H1 (cell line): ENCODE measurements around the gene TRAPPC2B. TPM values are rescaled to one million over a fixed set of nuclear protein-coding genes. Genes with fewer than 3 reads are reported as not detected.

Experiments
- CTCF ChIA-PET: fragments of 300-600 bp; sonication (Branson Sonifier 250); formaldehyde crosslinking; loops from one replicate; lab custom pipeline; 2021; ENCODE audit not compliant: partially characterized antibody; lab: Charles Lee
- POLR2A ChIA-PET: fragments of 300-600 bp; sonication (Branson Sonifier 250); formaldehyde crosslinking; loops from one replicate; lab custom pipeline; 2021; ENCODE audit warnings: inconsistent platforms; ENCODE audit not compliant: partially characterized antibody; lab: Charles Lee
- DNase-seq, 2 experiments: peaks; one replicate each; pipeline versions ENCODE4 v3.0.0 to v3.0.0-alpha.2; 2010 to 2022; ENCODE audit warnings: low spot score in 2 of 2, low read depth in 1 of 2, mixed read lengths in 1 of 2
- FAIRE-seq: peaks from 2 replicates; lab custom pipeline; 2011; peaks lifted over from hg19 to GRCh38; lab: Jason Lieb, UNC
- H2AFZ ChIP-seq: 2 replicates; pipeline ENCODE4 v1.8.1; 2012; ENCODE audit warnings: low read length, inconsistent platforms
- H2AK5ac ChIP-seq: 2 replicates; pipeline ENCODE4 v1.6.1; 2013; ENCODE audit warnings: low read depth, low read length
- H2BK120ac ChIP-seq: replicated peaks from 2 replicates; pipeline ENCODE3; 2013; ENCODE audit warnings: low read depth, low read length, inconsistent platforms
- H2BK12ac ChIP-seq: 2 replicates; pipeline ENCODE4 v1.6.1; 2013; ENCODE audit warnings: low read depth, low read length
- H2BK15ac ChIP-seq: 2 replicates; pipeline ENCODE4 v1.6.1; 2013; ENCODE audit warnings: low read length
- H2BK20ac ChIP-seq: 2 replicates; pipeline ENCODE4 v1.6.1; 2013; ENCODE audit warnings: low read length
- H2BK5ac ChIP-seq: 2 replicates; pipeline ENCODE4 v1.6.1; 2013; ENCODE audit warnings: low read depth, low read length
- H3K14ac ChIP-seq: 2 replicates; pipeline ENCODE4 v1.6.1; 2013; ENCODE audit warnings: inconsistent platforms; ENCODE audit not compliant: insufficient read length
- H3K18ac ChIP-seq: 2 replicates; pipeline ENCODE4 v1.6.1; 2013; ENCODE audit warnings: low read length; ENCODE audit errors: extremely low read depth
- H3K23ac ChIP-seq: 2 replicates; pipeline ENCODE4 v1.6.1; 2013; ENCODE audit warnings: inconsistent platforms; ENCODE audit not compliant: insufficient read length
- H3K23me2 ChIP-seq: 2 replicates; pipeline ENCODE4 v1.6.1; 2013; ENCODE audit warnings: low read depth, low read length
- H3K27ac ChIP-seq: 2 replicates; pipeline ENCODE4 v1.6.1; 2011; ENCODE audit warnings: low read depth, low read length, inconsistent platforms
- H3K27me3 ChIP-seq, 4 experiments: replicated peaks in 1 of 4; 1 replicate in 1 of 4; 2 replicates in 3 of 4; pipeline versions ENCODE4 v1.6.1 to v1.8.1; 2011 to 2013; ENCODE audit warnings: low read length in 3 of 4, mild to moderate bottlenecking in 3 of 4, inconsistent platforms in 2 of 4, mixed read lengths in 2 of 4, moderate library complexity in 1 of 4; ENCODE audit not compliant: control insufficient read depth in 3 of 4, insufficient read depth in 3 of 4; ENCODE audit errors: extremely low read depth in 1 of 4
- H3K36me3 ChIP-seq, 4 experiments: 2 replicates each; pipeline versions ENCODE4 v1.6.1 to v1.8.1; 2011 to 2013; ENCODE audit warnings: mild to moderate bottlenecking in 4 of 4, low read length in 3 of 4, moderate library complexity in 2 of 4, control low read depth in 1 of 4, inconsistent platforms in 1 of 4; ENCODE audit not compliant: insufficient read depth in 4 of 4, control insufficient read depth in 2 of 4
- H3K4ac ChIP-seq: replicated peaks from 2 replicates; pipeline ENCODE3; 2013; ENCODE audit warnings: low read length, low read depth, mixed read lengths, inconsistent platforms; ENCODE audit not compliant: insufficient read length
- H3K4me1 ChIP-seq, 4 experiments: replicated peaks in 1 of 4; 1 replicate in 1 of 4; 2 replicates in 3 of 4; pipeline versions ENCODE4 v1.6.1 to v1.8.1; 2011 to 2013; ENCODE audit warnings: low read length in 3 of 4, inconsistent platforms in 2 of 4, mixed read lengths in 1 of 4; ENCODE audit not compliant: insufficient read depth in 4 of 4, control insufficient read depth in 3 of 4
- H3K4me2 ChIP-seq, 2 experiments: 2 replicates each; pipeline versions ENCODE4 v1.6.1 to v1.8.1; 2011 to 2013; ENCODE audit warnings: low read depth in 2 of 2, low read length in 2 of 2, control low read depth in 1 of 2, inconsistent platforms in 1 of 2, mild to moderate bottlenecking in 1 of 2; ENCODE audit not compliant: insufficient read depth in 1 of 2
- H3K4me3 ChIP-seq, 4 experiments: fragments of 200-600, 300-600 bp in 1 of 4; sonication (generic), shearing (Covaris generic), sonication (Bioruptor Twin) in 1 of 4; 2 replicates each; pipeline versions ENCODE4 v1.5.1 to v1.8.1; 2011 to 2016; ENCODE audit warnings: low read length in 4 of 4, low read depth in 3 of 4, control low read depth in 2 of 4, inconsistent platforms in 2 of 4, mild to moderate bottlenecking in 2 of 4, mixed read lengths in 1 of 4, moderate library complexity in 1 of 4; ENCODE audit not compliant: insufficient read depth in 2 of 4; ENCODE audit errors: extremely low read depth in 1 of 4
- H3K56ac ChIP-seq: replicated peaks from 2 replicates; pipeline ENCODE3; 2013; ENCODE audit warnings: low read depth, mild to moderate bottlenecking, mixed read lengths, low read length, inconsistent platforms; ENCODE audit not compliant: insufficient read length
- H3K79me1 ChIP-seq: 2 replicates; pipeline ENCODE4 v1.6.1; 2013; ENCODE audit warnings: low read depth, low read length, control low read depth
- H3K79me2 ChIP-seq, 2 experiments: 2 replicates each; pipeline versions ENCODE4 v1.6.1 to v1.8.1; 2012 to 2013; ENCODE audit warnings: low read length in 2 of 2, mild to moderate bottlenecking in 2 of 2, inconsistent platforms in 1 of 2; ENCODE audit not compliant: insufficient read depth in 2 of 2, control insufficient read depth in 1 of 2
- H3K9ac ChIP-seq, 4 experiments: replicated peaks in 1 of 4; 1 replicate in 1 of 4; 2 replicates in 3 of 4; pipeline versions ENCODE4 v1.6.1 to v1.8.1; 2011 to 2013; ENCODE audit warnings: low read depth in 3 of 4, low read length in 3 of 4, control low read depth in 2 of 4, mild to moderate bottlenecking in 2 of 4, moderate library complexity in 2 of 4, inconsistent platforms in 1 of 4; ENCODE audit errors: extremely low read depth in 1 of 4
- H3K9me3 ChIP-seq, 2 experiments: 2 replicates each; pipeline versions ENCODE4 v1.6.1 to v1.8.1; 2012 to 2013; ENCODE audit warnings: mild to moderate bottlenecking in 2 of 2, moderate library complexity in 2 of 2, control low read depth in 1 of 2, inconsistent platforms in 1 of 2, low read depth in 1 of 2, low read length in 1 of 2, mixed read lengths in 1 of 2; ENCODE audit not compliant: insufficient read depth in 2 of 2
- H4K20me1 ChIP-seq, 2 experiments: replicated peaks in 1 of 2; 2 replicates each; pipeline versions ENCODE3 to v1.8.1; 2011 to 2013; ENCODE audit warnings: inconsistent platforms in 2 of 2, low read length in 2 of 2, mild to moderate bottlenecking in 1 of 2; ENCODE audit not compliant: insufficient read depth in 2 of 2, control insufficient read depth in 1 of 2
- H4K5ac ChIP-seq: 2 replicates; pipeline ENCODE4 v1.6.1; 2013; ENCODE audit warnings: low read length, low read depth, mixed read lengths, inconsistent platforms; ENCODE audit not compliant: insufficient read length
- H4K8ac ChIP-seq: 2 replicates; pipeline ENCODE4 v1.8.0; 2013; ENCODE audit warnings: mild to moderate bottlenecking, moderate library complexity, low read length, inconsistent platforms; ENCODE audit not compliant: insufficient read depth; ENCODE audit errors: extremely low read depth
- H4K91ac ChIP-seq: replicated peaks from 2 replicates; pipeline ENCODE3; 2013; ENCODE audit warnings: low read length, mixed read lengths, inconsistent platforms; ENCODE audit not compliant: insufficient read length
- POLR2A ChIP-seq, 2 experiments: IDR thresholded peaks; 1 replicate in 1 of 2; 2 replicates in 1 of 2; pipeline ENCODE4 v1.6.1; 2011; ENCODE audit warnings: low read depth in 2 of 2, low read length in 2 of 2, mild to moderate bottlenecking in 2 of 2; ENCODE audit errors: control extremely low read depth in 1 of 2
- polyA plus RNA-seq, 7 experiments: library from polyadenylated mRNA; depleted of rRNA in 3 of 7; stranded (reverse) in 5 of 7; unstranded in 2 of 7; fragments of >200 nt in 5 of 7; fragments of 200-250 nt in 2 of 7; gene quantifications; 1 replicate in 5 of 7; 2 replicates in 1 of 7; 4 replicates in 1 of 7; pipeline versions ENCODE4 v1.2.1 to v1.2.3, GENCODE V29; 2011 to 2013; ENCODE audit warnings: missing spikeins in 2 of 7, mixed read lengths in 2 of 7
- total RNA-seq: library from RNA; stranded (reverse); fragmentation: NEBNext Ultra II Directional; extraction: Animal tissue kit (Norgen Biotek cat#: 25700); gene quantifications from 2 replicates; pipeline ENCODE4 v1.2.1, GENCODE V29; 2021

Gene TRAPPC2B
- total and polyA plus RNA-seq, 2 of the 8 experiments (the other 6 are each of a cell fraction or from before 2014, with no cell fraction given): 8.7 to 28.3 TPM

DNA sequence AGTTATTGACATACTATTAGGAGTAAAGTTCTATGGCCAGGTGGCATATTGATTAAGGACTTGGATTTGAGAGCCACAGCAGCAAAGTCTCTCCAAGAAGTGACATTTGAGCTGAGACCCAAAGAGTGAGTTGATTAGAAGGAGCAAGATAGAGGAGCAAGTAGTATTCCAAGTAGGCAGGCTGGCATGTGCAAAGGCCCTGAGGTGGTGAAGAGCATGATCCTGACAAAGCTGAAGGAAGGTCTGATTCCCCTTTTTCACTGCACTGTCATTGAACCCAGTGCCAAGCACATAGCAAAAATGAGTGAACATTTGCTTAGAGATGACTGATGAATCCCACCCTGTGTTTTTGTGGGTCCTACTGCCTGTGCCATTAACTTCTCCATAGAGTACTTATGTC, 38.4 kb upstream of the TRAPPC2B start:
- Histone ChIP-seq H4K91ac (no peak overlapping the region), H3K18ac (no peak overlapping the region), H3K9ac (no peak overlapping the region), H2BK20ac (no peak overlapping the region), H3K27ac (no peak overlapping the region), H4K5ac (no peak overlapping the region), H3K14ac (no peak overlapping the region), H2AK5ac (no peak overlapping the region), H3K56ac (no peak overlapping the region), H3K4me1 (peaks cover 0 to 2% (median 0%) of the 10 kb centered on the region in 4 experiments; a peak in 3 of 7 replicates), H3K79me2 (peaks cover 11 to 29% of the 10 kb centered on the region in 2 experiments), H3K79me1 (peaks cover 12% of the 10 kb centered on the region), H3K36me3 (peaks cover 19 to 47% (median 35%) of the 10 kb centered on the region in 4 experiments; a peak in 7 of 8 replicates), H3K4ac (no peak overlapping the region), H2AFZ (no peak overlapping the region), H2BK12ac (no peak overlapping the region), H3K23me2 (peaks cover 7% of the 10 kb centered on the region), H2BK15ac (no peak overlapping the region), H3K9me3 (no peaks in the 10 kb centered on the region), H3K4me3 (no peak overlapping the region), H3K23ac (no peak overlapping the region), H3K4me2 (no peak overlapping the region), H2BK120ac (no peak overlapping the region), H3K27me3 (no peaks in the 10 kb centered on the region), H4K8ac (no peak overlapping the region), H2BK5ac (no peak overlapping the region), H4K20me1 (peaks cover 0 to 12% of the 10 kb centered on the region in 2 experiments)
- no peak for TF ChIP-seq POLR2A (IDR thresholded peaks at IDR 0.05; ENCODE audit: control extremely low read depth in 1 of 2, low read depth in 2 of 2, low read length in 2 of 2)
- FAIRE-seq (no peak), DNase-seq (no peak)
- POLR2A ChIA-PET: interaction anchor here (1.1 kb wide), 1 partner anchor 9 kb away, joined by 4 read pairs; no protein-coding TSS in a partner anchor
- CTCF ChIA-PET: interaction anchor here (0.7 to 1.5 kb wide), 2 partner anchors 22 to 1268 kb away, joined by 3 to 4 read pairs; no protein-coding TSS in a partner anchor
